ENCODE measurements around the gene LRIG1.

GRCh38 chr3:66378256-66378655, 122.6 kb downstream of the LRIG1 start:
- TF ChIP-seq TAF1 (IDR thresholded peaks at IDR 0.05; ENCODE audit: low read depth) (no peak), YY1 (IDR thresholded peaks at IDR 0.05; ENCODE audit: low read depth) (no peak), EP300 (IDR thresholded peaks at IDR 0.05; ENCODE audit: borderline replicate concordance) (no peak)

Data from Ishikawa (cell line).